Left colon (tissue), 2 donors: Measurements from ENCODE around the gene MRPS6. TPM values are rescaled to one million over a fixed set of nuclear protein-coding genes. Genes with fewer than 3 reads are reported as not detected.

Experiments used
- ATAC-seq: fragments of 200-7000 bp; cut with Tn5 transposase; one replicate; pipeline ENCODE4 v1.9.1; 2020; ENCODE audit warnings: mild to moderate bottlenecking, moderate library complexity
- DNase-seq, 2 donors: peaks; one replicate each; pipeline ENCODE4 v3.0.0-alpha.2; 2020
- intact Hi-C, 2 donors: fragments of 100-400 bp; cut with DNase I in 1 of 2; cut with micrococcal nuclease in 1 of 2; formaldehyde crosslinking; loops; one replicate each; pipeline versions ENCODE4 v1.11.2 to v1.14.0; 2022; cut with DNase I, micrococcal nuclease
- total RNA-seq, 2 donors: library from RNA; stranded (reverse); fragmentation: NEBNext Ultra II Directional; extraction: Animal tissue kit (Norgen Biotek cat#: 25700); gene quantifications; one replicate each; pipeline ENCODE4 v1.2.1, GENCODE V29; 2021
- donor health status: DM: no; HTN: no; CAD: no.
- donor health status: DM: yes; HTN: yes; CAD: no.

The MRPS6 gene
- total RNA-seq, 2 donors from 2014 or later: 42.3 to 54.7 TPM

DNA sequence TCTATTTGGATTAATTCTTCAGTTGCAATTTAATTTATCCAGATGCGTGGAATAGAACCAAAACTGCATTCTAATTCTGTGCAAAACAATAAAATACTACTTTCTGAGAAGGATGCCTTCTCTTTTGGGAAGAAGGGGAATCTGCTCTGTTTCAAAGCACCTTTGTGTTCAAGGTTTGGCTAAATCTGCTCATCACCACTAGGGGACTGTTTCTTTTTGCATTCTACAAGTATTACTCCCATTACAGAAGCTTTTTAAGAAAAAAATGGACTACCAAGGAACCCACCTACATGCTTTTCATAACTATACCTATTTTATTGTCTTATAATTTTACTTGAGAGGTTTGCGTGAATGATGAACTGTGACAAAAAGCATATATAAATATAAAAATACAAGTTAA lies 18.2 kb downstream of the MRPS6 start:
- no peak for ATAC-seq
- DNase-seq: no peak
- intact Hi-C loops: no loop called here

DNA sequence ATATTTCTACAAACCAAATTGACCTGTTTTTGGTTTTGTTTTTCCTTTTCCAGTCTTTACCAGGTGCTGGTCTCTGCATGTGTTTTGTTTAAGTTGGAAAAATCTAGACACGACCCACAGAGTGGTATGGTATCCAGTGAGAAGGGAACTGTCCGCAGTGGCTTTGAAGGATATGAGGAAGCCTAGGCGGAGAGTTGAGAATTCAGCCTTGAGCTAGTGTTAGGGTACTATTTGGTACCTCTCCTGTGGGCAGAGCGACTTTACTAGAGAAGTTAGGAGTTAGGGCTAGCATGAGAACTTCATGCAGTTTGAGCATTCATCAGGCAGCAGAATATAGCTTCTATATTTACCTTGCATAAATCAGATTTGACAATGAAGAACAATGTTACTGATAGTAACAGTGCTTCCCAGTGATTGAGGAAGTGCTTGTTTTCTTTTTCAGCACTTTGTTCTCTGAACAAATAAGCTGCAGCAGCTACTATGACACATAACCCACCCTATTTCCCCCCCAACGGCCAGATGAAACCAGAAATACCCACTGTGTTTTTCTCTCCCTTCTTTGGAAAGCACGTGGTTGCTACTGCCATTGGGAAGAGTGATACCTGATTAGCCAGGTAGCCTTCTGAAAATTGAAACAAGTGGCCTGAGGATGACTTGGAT lies 19.0 kb downstream of the MRPS6 start:
- intact Hi-C loops: no loop called here

DNA sequence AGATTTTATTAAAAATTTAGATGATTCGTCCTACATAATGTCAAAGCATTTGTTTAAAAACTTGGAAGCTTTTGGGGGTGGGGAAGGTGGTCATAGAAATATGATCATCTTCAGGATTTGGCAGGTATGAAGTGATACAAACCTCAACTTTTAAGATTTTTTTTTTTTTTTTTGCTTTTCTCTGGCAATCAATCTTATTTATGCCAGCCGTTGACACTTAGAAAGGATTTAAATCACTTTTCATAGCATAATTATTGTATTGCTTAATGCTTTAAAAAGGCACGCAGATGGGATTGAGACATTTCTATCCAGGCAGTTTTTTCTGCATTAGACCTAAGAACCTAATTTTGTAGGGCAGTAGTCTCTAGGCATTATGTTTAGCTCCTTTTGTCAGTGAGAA lies 19.7 kb downstream of the MRPS6 start:
- DNase-seq (no peak), ATAC-seq (no peak)
- intact Hi-C loops: no loop called here

More for the DNA sequence above, 19.0 kb downstream of the MRPS6 start:
- ATAC-seq (peak; percentile 82), DNase-seq (no peak)

DNA sequence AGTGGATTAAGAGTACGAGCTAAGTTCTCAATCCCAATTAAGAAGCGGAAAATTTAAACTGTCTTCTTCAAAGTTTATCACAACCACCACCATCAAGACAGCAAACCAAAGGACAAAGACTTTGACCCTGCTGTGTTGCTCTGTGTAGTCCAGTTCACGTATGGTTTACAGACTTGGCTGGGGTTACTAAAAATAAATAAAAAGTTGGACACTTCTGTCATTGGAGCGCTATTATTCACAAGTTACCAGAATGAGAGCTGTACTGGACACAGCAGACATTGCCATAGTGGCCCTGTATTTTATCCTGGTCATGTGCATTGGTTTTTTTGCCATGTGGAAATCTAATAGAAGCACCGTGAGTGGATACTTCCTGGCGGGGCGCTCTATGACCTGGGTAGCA lies 21.6 kb downstream of the MRPS6 start:
- ATAC-seq: no peak
- intact Hi-C loops: no loop called here
- DNase-seq: no peak

DNA sequence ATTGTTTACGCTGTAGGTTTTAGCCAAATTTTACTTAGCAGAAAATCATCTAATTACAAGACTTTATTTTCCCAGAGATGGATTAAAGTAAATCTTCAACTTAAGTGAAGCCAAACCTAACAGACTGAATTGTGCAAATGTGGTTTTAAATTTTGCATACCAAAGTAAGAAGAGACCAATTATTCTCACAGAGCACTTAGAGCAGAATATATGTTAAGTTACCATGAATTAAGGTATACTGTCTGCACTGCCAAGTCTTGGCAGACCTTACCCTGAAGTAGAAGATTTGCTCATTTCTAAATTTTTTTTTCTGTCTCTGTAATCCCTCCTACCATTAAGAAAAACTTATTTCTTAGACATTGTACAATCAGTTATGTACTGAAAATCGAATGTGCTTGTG lies 24.1 kb downstream of the MRPS6 start:
- no peak for DNase-seq
- no peak for ATAC-seq
- intact Hi-C loops: no loop called here

DNA sequence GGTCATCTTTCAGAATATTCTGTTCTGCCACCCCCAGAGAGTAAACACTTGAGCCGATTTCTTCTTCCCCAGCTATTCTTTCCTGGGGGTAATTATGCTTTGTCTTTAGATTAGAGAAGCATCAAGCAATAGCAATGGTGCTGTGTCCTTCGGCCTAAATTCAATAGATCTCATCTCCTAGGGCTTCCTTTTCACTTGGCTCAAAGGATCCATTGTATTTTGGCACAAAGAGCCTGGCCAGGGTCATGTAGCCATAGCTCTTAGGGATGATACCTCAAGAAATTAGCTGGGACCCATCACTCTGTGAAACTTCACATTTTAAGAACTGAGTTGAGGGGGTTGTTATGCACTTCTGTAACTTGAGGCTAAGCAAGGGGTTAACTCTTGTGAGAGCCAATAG lies 27.0 kb downstream of the MRPS6 start:
- ATAC-seq: no peak
- no peak for DNase-seq
- intact Hi-C loops: no loop called here

DNA sequence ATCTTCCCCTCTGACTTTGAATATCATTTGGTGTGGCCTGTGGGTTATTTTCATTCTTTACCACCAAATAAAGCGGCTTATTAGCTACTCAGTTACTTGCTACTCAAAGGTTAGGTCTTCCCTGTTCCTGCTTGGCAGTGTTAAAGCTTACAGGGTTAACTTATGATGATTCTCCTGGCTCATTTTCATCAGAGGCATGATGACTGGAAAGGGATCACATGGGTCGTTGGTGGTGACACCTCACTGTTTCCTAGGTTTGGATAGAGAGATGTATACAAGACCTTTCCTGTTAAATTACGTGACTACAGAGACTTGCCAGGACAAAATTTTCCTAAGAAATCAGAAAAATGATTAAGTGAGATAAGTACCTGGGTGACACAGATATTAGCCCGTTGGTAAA lies 27.4 kb downstream of the MRPS6 start:
- intact Hi-C loops: no loop called here

DNA sequence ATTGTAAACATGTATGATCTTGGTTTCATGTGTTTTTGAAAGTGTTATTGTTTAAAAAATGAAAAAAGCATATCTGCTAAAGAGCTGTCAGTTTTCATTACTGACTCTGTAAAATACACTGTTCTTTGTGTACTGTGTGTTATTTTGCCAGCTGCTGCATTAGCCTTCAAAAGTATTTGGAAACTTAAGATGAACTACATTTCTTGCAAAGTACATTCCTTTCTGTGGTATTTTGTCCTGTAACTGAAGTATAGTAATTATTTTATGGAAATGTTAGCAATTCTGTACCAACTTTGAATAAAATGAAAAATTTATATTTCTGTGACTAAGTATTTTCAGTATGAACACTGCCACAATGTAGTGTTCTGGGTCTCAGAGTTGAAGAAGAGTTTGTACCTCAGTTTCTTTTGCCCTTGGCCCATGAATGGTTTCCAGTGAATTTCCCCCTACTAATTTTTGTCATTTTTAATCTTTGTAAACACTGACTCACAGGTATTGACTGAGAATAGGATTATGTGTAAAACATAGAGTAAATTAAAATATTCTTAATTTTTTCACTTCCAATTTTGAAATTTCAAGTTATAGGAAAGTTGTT lies 32.7 kb downstream of the MRPS6 start:
- DNase-seq: no peak
- ATAC-seq: no peak

More for the DNA sequence above, 27.4 kb downstream of the MRPS6 start:
- ATAC-seq (no peak), DNase-seq (no peak)

DNA sequence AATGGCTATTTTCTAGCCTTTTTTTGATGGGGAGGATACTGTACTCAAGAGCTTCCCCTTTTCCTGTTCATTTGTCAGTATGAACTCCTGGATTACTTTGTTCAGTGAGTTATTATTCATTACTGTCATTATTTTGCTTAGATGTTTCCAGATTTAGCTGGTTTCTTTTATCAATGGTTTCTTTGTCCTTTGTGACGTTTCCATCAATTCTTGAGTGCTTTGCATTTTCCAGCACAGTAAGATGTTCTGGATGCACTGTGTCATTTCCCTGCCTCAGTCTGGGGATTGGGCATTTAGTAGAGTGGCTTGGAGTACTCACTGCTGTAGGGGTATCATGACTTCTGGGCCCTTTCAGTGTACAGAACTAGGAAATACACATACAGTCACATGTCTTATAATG lies 34.2 kb downstream of the MRPS6 start:
- ATAC-seq: no peak
- intact Hi-C loops: no loop called here

More for the DNA sequence above, 32.7 kb downstream of the MRPS6 start:
- intact Hi-C loops: no loop called here

DNA sequence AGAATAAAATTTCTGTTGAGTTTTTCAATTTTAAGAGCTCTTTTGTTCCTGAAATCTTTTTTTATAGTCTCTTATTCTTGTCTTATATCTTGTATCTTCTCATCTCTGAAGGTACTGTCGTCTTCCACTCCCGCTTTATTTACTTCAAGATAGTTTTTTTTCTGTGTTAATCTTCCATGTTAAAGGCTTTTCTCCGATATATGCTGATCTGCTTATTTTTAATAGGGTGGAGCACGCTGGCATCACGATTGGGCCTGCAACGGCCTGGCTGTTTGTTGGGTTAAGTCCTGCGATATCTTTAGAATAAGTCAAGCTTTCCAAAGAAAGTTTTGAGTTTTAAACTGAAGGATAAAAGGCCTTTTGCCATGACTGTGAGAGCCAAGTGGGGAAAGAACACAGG lies 35.7 kb downstream of the MRPS6 start:
- no peak for DNase-seq
- ATAC-seq: no peak
- intact Hi-C loops: no loop called here

More for the DNA sequence above, 34.2 kb downstream of the MRPS6 start:
- DNase-seq: no peak

DNA sequence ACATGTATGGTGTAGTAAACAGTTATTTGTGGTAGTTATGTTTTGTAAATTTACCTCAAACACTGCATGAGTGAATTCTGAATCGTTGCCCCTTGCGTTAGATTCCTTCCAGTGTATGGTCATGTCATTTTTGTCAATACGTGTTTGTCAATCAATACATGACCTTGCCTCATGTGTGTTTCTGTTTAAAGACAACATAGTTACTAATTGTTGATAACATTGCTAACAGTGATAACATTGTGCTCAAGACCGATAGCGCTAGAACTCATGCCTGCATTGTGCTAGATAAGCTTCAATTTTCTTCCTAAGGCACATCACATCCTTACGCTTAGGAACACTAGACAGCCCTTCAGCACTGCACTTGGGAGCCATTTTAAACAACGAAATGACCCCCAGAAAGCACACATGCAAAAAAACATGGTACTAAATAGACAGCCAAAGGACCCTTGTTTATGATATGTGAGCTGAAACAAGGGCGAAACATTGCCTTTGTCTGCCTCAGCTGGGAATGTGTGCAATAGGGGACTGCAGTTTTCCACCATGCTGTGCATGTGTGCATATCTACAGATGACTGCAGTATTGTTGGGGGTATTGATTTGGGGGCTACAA lies 37.3 kb downstream of the MRPS6 start:
- no peak for DNase-seq
- intact Hi-C loops: no loop called here

DNA sequence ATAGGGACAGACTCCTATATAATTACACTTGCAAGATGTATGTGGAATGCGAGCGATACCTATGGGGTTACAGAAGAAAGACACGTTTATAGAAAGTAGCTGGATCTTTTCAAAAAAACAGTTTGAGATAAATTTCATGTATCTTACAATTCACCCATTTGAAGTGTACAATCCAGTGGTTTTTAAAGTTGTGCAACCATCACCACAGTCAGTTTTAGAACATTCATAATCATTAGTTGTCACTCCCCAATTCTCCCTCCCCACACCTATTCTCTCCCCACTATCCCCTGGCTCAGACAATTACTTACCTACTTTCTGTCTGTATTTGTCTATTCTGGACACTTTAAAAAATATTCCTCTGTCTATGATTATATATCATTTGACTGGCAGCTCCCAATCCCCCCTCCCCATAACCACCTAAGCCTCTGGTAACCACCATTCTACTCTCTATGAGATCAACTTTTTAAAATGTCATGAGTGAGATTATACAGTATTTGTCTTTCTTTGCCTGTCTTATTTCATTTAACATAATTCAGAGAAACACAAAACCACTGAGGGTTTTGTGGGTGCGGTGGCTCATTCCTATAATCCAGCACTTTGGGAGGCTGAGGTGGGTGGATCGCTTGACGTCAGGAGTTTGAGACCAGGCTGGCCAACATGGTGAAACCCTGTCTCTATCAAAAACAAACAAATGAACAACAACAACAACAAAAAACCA lies 39.1 kb downstream of the MRPS6 start:
- no peak for ATAC-seq
- intact Hi-C loops: no loop called here
- no peak for DNase-seq

More for the DNA sequence above, 37.3 kb downstream of the MRPS6 start:
- ATAC-seq: no peak

DNA sequence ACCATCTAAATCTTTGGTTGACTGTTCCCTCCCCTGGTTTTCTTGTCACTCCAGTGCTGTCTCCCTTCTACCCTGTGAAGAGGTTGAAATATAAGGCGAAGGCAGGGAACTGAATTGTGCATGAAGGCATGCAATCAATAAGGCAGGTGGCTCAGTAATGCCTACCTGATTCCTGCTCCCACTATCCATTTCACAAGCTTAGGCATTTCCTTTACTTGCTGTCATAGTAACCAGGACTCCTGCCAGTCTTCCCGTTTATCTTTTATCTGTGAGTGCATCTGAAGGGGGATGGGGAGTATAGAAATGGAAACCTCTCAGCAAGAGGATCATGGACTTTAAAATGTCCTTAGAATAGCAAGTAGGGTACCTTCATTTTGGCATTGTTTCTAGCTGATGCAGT lies 40.5 kb downstream of the MRPS6 start:
- ATAC-seq (no peak), DNase-seq (no peak)
- intact Hi-C loops: no loop called here

DNA sequence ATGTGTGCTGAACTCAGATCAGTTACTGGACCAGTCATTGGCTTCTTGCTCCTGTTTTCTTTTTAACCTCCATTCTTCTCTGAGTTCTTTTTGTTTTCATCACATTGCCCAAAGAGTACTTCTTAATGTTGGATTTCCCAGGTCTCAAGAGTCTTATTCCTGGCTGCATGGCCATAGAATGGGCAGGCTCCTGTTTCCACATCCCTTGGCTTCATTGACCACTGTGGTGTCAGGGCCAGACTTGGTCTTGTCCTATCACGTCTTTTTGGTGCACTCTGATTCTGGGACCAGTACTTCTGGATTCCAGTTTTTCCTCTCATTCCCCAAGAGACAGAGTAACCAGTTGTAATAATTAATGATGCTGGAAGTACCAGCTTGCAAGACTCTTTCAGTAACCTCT lies 41.8 kb downstream of the MRPS6 start:
- intact Hi-C loops: no loop called here
- ATAC-seq: no peak
- DNase-seq: no peak

DNA sequence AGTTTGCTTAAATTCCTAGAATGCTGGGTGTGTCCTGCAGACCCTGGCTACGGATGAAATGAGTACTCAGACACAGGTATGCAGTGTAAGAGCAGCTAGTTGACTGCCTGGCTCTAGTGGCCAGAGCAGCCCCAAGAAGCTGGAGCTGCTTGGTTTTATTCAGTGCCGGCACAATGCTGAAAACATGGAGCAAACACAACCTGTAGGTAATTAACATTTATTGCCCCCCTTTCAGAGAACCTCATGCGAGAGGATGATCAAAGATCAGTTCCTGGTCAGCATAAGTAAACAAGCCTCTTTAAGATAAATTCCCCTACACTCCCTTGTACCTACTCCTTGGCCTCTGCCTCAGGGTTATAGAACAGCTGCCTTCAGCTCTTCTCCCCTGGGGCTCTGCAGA lies 43.2 kb downstream of the MRPS6 start:
- DNase-seq (peak in 1 of 2 donors; percentile 43), ATAC-seq (peak; percentile 96)
- intact Hi-C loops: no loop called here

DNA sequence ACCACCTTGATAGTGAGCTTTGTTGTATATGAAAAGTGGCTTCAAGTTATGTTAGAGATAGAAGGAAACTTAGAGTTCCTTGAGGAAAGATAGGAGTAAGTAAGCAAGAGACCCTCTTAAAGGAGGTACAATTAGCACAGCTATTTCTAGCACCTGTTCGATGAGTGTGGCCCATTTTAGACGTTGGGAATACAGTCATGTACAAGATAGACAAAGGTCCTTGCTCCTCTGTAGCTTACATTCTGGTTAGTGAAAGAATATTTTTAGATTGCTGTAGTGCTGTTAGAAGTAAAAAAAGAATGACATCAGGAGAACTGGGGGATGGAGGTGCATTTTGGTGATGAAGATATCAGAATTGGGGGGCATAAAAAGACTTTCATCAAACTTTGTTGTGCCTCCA lies 47.5 kb downstream of the MRPS6 start:
- intact Hi-C loops: no loop called here
- ATAC-seq (no peak), DNase-seq (no peak)

DNA sequence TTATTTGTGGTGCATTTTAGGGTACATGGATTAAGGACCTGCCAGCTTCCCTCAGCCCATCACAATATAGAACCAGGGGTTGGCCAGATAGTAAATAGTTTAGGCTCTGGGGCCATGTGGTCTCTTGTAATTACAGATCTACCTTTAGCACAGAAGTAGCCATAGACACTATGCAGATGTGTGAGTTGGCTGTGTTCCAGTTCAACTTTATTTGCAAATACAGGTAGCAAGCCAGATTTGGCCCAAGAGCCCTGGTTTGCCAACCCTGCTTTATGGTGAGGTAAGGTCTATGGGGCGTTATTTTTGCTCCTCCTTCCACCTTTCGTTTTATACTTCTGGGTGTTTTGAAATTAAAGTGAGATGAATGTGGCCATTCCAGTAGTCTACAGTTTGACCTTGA lies 48.7 kb downstream of the MRPS6 start:
- DNase-seq (peak; percentile 24 to 39), ATAC-seq (peak; percentile 89)
- intact Hi-C loops: no loop called here

DNA sequence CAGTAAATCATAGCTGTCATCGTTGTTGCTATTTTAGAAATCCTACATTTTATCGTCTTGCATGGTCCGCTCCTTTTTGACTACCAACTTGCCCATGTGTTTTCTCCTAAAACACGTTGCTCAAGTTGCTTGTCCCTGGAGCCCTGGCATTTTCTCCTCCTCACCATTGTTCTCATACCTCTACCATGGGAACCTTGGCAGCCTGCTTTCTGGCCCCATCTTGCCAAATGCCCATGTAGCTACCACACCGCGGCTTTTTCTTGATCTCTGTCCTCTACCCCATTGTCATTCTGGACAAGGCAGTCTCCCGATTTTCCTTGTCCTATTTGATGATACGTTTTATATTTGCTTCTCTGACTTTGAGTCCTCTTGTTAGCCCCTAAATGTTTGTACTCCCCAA lies 50.2 kb downstream of the MRPS6 start:
- intact Hi-C loops: no loop called here
- ATAC-seq (no peak), DNase-seq (no peak)

DNA sequence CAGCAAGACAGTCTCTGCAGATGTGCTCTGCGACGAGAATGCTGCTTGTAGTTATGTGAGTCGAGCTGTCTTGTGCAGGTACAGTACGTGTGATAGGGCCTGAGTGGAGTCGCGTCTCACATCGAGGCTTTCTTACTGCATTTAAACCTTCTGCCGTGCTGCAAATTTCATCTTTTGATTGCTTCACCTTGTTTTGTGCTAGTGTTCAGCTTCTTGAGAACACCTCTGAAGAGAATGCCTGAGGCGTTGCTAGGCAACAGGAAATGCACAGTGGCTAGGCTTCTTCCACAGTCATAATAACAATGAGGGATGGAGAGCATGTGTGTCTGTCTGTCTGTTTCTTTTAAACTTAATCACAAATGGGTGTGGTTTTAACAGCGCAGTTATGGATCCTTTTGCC lies 52.9 kb downstream of the MRPS6 start:
- ATAC-seq: no peak
- no peak for DNase-seq
- intact Hi-C loops: no loop called here

DNA sequence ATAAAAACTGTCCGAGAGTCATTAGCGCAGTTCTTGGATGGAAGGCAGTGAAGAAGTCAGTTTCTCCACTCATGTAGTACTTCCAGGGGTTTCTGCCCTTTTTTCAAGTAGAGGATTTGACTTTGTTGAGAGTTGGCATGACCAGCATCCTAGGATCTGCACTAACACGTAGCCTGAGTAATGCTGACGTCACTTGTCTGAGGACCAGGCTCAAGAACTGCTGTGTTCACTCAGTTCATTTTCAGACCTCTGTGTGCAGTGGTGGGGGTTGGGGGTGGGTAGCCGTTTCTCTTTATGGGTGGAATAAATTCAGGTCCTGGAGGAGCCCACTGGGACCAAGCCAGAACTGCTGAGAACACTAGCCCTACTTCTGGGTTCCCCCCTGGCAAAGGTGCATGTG lies 53.3 kb downstream of the MRPS6 start:
- no peak for DNase-seq
- intact Hi-C loops: no loop called here
- ATAC-seq: no peak
